HepG2 (cell line): Measurements from ENCODE around the gene ZMPSTE24. TPM values are rescaled to one million over a fixed set of nuclear protein-coding genes. Genes with fewer than 3 reads are reported as not detected.
A peak's percentile ranks its signal among the peaks of the same experiment; 100 is the strongest.

Source experiments
- GABPA ChIP-seq, 2 experiments: IDR thresholded peaks; 2 replicates each; pipeline ENCODE4 v1.6.1; 2011 to 2016; ENCODE audit warnings: low read depth in 2 of 2, low read length in 1 of 2, missing biosample characterization in 1 of 2, missing genetic modification characterization in 1 of 2
- KDM6A ChIP-seq: IDR thresholded peaks from 2 replicates; pipeline ENCODE4 v1.6.1; 2016; ENCODE audit warnings: low read depth
- NCOA2 ChIP-seq: sonication (generic); formaldehyde crosslinking; IDR thresholded peaks from 2 replicates; pipeline ENCODE4 v1.8.0; 2022; ENCODE audit warnings: inconsistent platforms
- NFE2L2 ChIP-seq: fragments of 150-350 bp; IDR thresholded peaks from 2 replicates; pipeline ENCODE4 v1.6.1; 2014; ENCODE audit warnings: low read length
- PCBP1 ChIP-seq: fragments of 200-400 bp; formaldehyde crosslinking; IDR thresholded peaks from 2 replicates; pipeline ENCODE4 v1.6.1; 2017; ENCODE audit warnings: mild to moderate bottlenecking, low read depth, low read length, borderline replicate concordance
- SMC3 ChIP-seq: IDR thresholded peaks from 2 replicates; pipeline ENCODE4 v1.6.1; 2011; ENCODE audit warnings: low read length, improper control_type of control experiment
- SRSF4 ChIP-seq: fragments of 200-400 bp; formaldehyde crosslinking; IDR thresholded peaks from one replicate; pipeline ENCODE4 v1.6.1; 2018; ENCODE audit warnings: mild to moderate bottlenecking, low read depth, low read length, moderate library complexity; ENCODE audit not compliant: poor library complexity, severe bottlenecking
- ZFP36L1 ChIP-seq: sonication (generic); formaldehyde crosslinking; IDR thresholded peaks from 2 replicates; pipeline ENCODE4 v1.8.0; 2022; ENCODE audit warnings: mild to moderate bottlenecking, missing genetic modification reagents, moderate library complexity
- ZFP62 ChIP-seq: sonication (generic); formaldehyde crosslinking; IDR thresholded peaks from 2 replicates; pipeline ENCODE4 v1.4.0; 2020; ENCODE audit warnings: missing genetic modification reagents
- ZNF292 ChIP-seq: sonication (generic); formaldehyde crosslinking; IDR thresholded peaks from 2 replicates; pipeline ENCODE4 v1.8.1; 2022; ENCODE audit warnings: mild to moderate bottlenecking, low read depth, missing genetic modification reagents, borderline replicate concordance
- ZNF772 ChIP-seq: sonication (generic); formaldehyde crosslinking; IDR thresholded peaks from 2 replicates; pipeline ENCODE4 v1.5.0; 2020; ENCODE audit warnings: mild to moderate bottlenecking, missing genetic modification reagents
- polyA plus RNA-seq, 8 experiments: library from polyadenylated mRNA; depleted of rRNA in 3 of 8; stranded (reverse) in 7 of 8; unstranded in 1 of 8; fragments of >200 nt; fragmentation: Illumina TruSeq in 4 of 8; extraction: Trizol in 4 of 8; gene quantifications; 2 replicates each; pipeline versions ENCODE4 v1.2.1 to v1.2.3, GENCODE V29; 2011 to 2016; ENCODE audit warnings: low read depth in 4 of 8, missing spikeins in 1 of 8, mixed read lengths in 1 of 8; ENCODE audit not compliant: insufficient read depth in 1 of 8
- total RNA-seq, 5 experiments: library from RNA; depleted of rRNA; stranded (reverse); fragments of >200 nt; fragmentation: Illumina TruSeq; extraction: Trizol; gene quantifications; 2 replicates each; pipeline ENCODE4 v1.2.3, GENCODE V29; 2016; ENCODE audit warnings: low read depth in 1 of 5
- TF ChIP-seq, protein P1 (sequence below), 2 experiments: fragments of 450-650 bp in 1 of 2; sonication (generic) in 1 of 2; formaldehyde crosslinking; IDR thresholded peaks; 2 replicates each; pipeline versions ENCODE4 v1.5.0 to v1.8.0; 2020 to 2022; ENCODE audit warnings: mild to moderate bottlenecking in 1 of 2, missing genetic modification reagents in 1 of 2
- TF ChIP-seq, protein P2 (sequence below): sonication (generic); formaldehyde crosslinking; IDR thresholded peaks from 2 replicates; pipeline ENCODE4 v1.8.0; 2022; ENCODE audit warnings: mild to moderate bottlenecking, missing genetic modification reagents, moderate library complexity
- TF ChIP-seq, protein P3 (sequence below): sonication (generic); formaldehyde crosslinking; conservative IDR thresholded peaks from 2 replicates; pipeline ENCODE4 v1.4.0; 2020; ENCODE audit warnings: mild to moderate bottlenecking, missing genetic modification reagents, moderate library complexity
- TF ChIP-seq, protein P4 (sequence below), 2 experiments: sonication (generic) in 1 of 2; formaldehyde crosslinking in 1 of 2; IDR thresholded peaks; 2 replicates each; pipeline versions ENCODE4 v1.6.1 to v1.9.0; 2014 to 2022; ENCODE audit warnings: antibody characterized with exemption in 1 of 2, borderline replicate concordance in 1 of 2, inconsistent platforms in 1 of 2, low read depth in 1 of 2, missing genetic modification reagents in 1 of 2
- TF ChIP-seq, protein P5 (sequence below): IDR thresholded peaks from 2 replicates; pipeline ENCODE4 v1.6.1; 2012; ENCODE audit warnings: inconsistent platforms

ZMPSTE24 gene
- total and polyA plus RNA-seq, 2 of the 13 experiments (the other 11 are each of a cell fraction or from before 2014, with no cell fraction given) = 13.6 to 60.2 TPM

DNA sequence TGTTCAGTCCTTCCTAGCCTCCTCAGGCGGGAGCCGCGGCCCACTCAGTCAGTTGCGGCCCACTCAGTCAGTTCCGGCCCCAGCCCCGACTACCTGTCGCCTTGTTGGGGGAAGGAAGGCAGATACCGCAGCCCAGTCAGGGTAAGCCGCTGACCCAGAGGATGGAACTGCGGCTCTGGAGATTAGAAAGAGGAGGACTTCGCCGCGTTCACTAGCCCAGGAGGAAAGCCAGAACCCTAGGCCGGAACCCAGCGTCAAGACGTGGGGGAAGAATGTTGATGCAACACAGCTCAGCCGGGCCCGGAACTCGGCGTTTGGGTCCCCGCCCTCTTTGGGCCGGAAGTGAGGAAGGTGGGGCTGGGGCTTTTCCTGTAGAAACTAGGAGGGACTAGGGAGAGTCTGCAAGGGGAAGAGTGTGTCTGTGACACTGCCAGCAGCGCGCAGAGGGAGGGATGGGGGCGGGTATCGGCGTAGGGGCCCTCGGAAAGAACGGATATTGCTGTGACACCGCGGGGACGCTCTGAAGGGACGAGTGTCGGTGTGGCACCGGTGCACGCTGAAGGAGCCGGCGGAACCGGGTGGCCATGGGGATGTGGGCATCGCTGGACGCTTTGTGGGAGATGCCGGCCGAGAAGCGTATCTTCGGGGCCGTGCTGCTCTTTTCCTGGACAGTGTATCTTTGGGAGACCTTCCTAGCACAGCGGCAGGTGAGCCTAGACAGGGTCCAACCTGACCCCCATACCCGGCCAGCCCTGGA is at the start of gene ZMPSTE24 (continued):
- TF ChIP-seq, protein P1, sequence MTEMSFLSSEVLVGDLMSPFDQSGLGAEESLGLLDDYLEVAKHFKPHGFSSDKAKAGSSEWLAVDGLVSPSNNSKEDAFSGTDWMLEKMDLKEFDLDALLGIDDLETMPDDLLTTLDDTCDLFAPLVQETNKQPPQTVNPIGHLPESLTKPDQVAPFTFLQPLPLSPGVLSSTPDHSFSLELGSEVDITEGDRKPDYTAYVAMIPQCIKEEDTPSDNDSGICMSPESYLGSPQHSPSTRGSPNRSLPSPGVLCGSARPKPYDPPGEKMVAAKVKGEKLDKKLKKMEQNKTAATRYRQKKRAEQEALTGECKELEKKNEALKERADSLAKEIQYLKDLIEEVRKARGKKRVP (CRISPR knock-in tag; IDR thresholded peaks at IDR 0.05) = peak in 1 of 2 experiments; percentile 71; a peak in 1 of 4 replicates
- TF ChIP-seq ZFP36L1 (CRISPR knock-in tag) = peak; percentile 83
- no peak; the same call in 1 of the 2 replicates for TF ChIP-seq GABPA (IDR thresholded peaks at IDR 0.05; ENCODE audit: low read depth, low read length)
- peak; percentile 99 for TF ChIP-seq GABPA (CRISPR knock-in tag; IDR thresholded peaks at IDR 0.05; ENCODE audit: low read depth)
- TF ChIP-seq, protein P2, sequence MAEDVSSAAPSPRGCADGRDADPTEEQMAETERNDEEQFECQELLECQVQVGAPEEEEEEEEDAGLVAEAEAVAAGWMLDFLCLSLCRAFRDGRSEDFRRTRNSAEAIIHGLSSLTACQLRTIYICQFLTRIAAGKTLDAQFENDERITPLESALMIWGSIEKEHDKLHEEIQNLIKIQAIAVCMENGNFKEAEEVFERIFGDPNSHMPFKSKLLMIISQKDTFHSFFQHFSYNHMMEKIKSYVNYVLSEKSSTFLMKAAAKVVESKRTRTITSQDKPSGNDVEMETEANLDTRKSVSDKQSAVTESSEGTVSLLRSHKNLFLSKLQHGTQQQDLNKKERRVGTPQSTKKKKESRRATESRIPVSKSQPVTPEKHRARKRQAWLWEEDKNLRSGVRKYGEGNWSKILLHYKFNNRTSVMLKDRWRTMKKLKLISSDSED (CRISPR knock-in tag) = no peak
- no peak for TF ChIP-seq SRSF4
- TF ChIP-seq NFE2L2 = no peak
- TF ChIP-seq, protein P3, sequence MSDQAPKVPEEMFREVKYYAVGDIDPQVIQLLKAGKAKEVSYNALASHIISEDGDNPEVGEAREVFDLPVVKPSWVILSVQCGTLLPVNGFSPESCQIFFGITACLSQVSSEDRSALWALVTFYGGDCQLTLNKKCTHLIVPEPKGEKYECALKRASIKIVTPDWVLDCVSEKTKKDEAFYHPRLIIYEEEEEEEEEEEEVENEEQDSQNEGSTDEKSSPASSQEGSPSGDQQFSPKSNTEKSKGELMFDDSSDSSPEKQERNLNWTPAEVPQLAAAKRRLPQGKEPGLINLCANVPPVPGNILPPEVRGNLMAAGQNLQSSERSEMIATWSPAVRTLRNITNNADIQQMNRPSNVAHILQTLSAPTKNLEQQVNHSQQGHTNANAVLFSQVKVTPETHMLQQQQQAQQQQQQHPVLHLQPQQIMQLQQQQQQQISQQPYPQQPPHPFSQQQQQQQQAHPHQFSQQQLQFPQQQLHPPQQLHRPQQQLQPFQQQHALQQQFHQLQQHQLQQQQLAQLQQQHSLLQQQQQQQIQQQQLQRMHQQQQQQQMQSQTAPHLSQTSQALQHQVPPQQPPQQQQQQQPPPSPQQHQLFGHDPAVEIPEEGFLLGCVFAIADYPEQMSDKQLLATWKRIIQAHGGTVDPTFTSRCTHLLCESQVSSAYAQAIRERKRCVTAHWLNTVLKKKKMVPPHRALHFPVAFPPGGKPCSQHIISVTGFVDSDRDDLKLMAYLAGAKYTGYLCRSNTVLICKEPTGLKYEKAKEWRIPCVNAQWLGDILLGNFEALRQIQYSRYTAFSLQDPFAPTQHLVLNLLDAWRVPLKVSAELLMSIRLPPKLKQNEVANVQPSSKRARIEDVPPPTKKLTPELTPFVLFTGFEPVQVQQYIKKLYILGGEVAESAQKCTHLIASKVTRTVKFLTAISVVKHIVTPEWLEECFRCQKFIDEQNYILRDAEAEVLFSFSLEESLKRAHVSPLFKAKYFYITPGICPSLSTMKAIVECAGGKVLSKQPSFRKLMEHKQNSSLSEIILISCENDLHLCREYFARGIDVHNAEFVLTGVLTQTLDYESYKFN (CRISPR knock-in tag) = peak; percentile 64
- peak; percentile 10; the same call in 1 of the 2 replicates for TF ChIP-seq KDM6A (CRISPR knock-in tag)
- TF ChIP-seq, protein P4, sequence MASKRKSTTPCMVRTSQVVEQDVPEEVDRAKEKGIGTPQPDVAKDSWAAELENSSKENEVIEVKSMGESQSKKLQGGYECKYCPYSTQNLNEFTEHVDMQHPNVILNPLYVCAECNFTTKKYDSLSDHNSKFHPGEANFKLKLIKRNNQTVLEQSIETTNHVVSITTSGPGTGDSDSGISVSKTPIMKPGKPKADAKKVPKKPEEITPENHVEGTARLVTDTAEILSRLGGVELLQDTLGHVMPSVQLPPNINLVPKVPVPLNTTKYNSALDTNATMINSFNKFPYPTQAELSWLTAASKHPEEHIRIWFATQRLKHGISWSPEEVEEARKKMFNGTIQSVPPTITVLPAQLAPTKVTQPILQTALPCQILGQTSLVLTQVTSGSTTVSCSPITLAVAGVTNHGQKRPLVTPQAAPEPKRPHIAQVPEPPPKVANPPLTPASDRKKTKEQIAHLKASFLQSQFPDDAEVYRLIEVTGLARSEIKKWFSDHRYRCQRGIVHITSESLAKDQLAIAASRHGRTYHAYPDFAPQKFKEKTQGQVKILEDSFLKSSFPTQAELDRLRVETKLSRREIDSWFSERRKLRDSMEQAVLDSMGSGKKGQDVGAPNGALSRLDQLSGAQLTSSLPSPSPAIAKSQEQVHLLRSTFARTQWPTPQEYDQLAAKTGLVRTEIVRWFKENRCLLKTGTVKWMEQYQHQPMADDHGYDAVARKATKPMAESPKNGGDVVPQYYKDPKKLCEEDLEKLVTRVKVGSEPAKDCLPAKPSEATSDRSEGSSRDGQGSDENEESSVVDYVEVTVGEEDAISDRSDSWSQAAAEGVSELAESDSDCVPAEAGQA (IDR thresholded peaks at IDR 0.05; ENCODE audit: low read depth) = peak; percentile 84
- TF ChIP-seq, protein P4 (CRISPR knock-in tag; IDR thresholded peaks at IDR 0.05; ENCODE audit: borderline replicate concordance) = no peak
- peak; percentile 83 for TF ChIP-seq ZNF292 (CRISPR knock-in tag)
- TF ChIP-seq PCBP1 = peak; percentile 94; the same call in 1 of the 2 replicates
- no peak; the same call in 1 of the 2 replicates for TF ChIP-seq ZNF772 (CRISPR knock-in tag)
- no peak; the same call in 1 of the 2 replicates for TF ChIP-seq SMC3
- peak; percentile 53; the same call in 1 of the 2 replicates for TF ChIP-seq NCOA2
- TF ChIP-seq ZFP62 (CRISPR knock-in tag) = no peak
- TF ChIP-seq, protein P5, sequence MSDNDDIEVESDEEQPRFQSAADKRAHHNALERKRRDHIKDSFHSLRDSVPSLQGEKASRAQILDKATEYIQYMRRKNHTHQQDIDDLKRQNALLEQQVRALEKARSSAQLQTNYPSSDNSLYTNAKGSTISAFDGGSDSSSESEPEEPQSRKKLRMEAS = peak; percentile 95
